ENCODE results near the gene ACTN1.

GRCh38 chr14:68842298-68842697 lies 136.8 kb downstream of the ACTN1 start:
- TF ChIP-seq EZH2phosphoT487 (IDR thresholded peaks at IDR 0.05) (no peak), EZH2 (IDR thresholded peaks at IDR 0.05) (no peak)
